GM18870 (cell line): ENCODE results near the gene TADA1.
"Not testable (repeated sequence)": the region's sequence is repeated elsewhere in the genome, so short reads cannot be mapped to it uniquely, and the experiment has no call there.

ENCODE experiments used
- ATAC-seq: cut with Tn5 transposase; IDR thresholded peaks from one replicate; pipeline ENCODE4 v1.9.1; 2021; ENCODE audit warnings: moderate library complexity; ENCODE audit not compliant: unreplicated experiment

TADA1 gene

DNA sequence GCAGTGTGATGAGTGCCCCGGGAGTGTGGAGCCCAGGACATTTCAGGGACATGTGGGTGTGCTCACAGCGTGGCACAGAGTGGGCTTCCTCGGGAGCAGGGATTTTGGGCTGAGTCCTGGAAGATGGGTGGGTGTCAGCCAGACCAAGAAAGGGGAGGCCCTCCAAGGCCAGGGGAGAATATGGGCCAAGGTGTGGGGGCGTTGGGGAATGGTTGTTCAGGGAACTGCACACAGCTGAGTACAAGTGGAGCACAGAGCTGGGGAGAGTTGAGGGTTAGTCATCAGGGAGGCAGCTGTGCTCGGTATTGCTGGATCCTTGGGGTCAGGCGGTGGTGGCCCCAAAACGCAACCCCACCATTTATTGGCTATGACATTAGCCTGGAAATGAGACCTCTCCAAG, 31.3 kb downstream of the TADA1 start:
- ATAC-seq = no peak

DNA sequence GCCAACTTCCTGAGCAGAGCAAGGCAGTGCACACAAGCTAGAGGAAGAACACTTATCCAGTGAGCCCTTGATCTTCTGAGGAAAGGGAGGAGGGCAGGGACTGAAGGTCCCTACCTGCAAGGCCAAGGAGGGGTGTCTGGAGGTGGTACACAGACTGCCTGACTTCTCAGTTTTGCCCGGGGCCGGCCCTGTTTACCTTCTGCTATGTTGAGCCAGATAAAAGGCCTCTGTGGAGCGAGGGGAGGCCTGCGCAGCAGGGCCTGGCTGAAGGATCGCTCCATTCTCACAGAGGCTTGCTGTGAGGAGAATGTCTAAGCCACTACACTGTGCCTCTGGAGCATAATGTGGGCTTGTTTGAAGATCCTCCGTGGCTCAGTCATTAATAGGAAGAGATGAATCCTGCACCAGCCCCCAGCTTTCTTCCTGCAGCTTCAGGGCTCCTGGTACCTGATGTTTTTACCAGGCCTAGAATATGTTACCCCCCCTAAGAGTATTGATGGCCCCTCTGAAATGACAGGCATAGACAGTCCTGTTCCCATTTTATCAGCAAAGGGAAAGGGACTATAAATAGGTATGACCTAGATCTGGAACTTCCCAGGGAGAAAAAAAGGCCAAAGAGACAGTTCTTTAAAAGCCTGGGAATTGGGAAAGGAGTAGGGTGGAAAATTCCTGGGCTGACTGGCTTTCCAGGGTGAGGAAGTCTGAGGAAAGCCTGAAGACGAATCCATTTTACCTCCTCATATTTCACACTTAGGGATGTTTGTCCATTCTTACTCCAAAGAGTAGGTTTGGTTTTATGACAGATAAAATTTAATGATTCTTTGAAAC, 32.1 kb downstream of the TADA1 start:
- no peak for ATAC-seq

DNA sequence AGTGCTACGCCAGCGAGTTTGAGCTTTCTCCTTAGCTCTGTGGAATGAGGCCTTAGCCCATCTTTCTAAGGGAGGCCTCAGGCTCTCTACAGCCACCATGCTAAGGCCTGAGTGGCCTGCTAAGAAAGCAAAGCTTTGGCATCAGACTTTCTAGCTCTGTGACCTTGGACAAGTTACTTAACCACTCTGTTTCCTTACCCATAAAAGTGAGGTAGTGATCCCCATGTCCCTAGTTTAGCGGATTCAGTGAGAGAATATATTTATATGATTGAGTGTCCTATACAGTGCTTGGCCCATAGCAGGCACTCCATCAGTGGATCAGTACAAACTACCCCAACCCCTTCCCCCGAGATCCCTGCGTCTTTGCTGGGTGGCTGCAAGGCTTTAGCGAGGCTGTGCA, 32.7 kb downstream of the TADA1 start:
- ATAC-seq = no peak

DNA sequence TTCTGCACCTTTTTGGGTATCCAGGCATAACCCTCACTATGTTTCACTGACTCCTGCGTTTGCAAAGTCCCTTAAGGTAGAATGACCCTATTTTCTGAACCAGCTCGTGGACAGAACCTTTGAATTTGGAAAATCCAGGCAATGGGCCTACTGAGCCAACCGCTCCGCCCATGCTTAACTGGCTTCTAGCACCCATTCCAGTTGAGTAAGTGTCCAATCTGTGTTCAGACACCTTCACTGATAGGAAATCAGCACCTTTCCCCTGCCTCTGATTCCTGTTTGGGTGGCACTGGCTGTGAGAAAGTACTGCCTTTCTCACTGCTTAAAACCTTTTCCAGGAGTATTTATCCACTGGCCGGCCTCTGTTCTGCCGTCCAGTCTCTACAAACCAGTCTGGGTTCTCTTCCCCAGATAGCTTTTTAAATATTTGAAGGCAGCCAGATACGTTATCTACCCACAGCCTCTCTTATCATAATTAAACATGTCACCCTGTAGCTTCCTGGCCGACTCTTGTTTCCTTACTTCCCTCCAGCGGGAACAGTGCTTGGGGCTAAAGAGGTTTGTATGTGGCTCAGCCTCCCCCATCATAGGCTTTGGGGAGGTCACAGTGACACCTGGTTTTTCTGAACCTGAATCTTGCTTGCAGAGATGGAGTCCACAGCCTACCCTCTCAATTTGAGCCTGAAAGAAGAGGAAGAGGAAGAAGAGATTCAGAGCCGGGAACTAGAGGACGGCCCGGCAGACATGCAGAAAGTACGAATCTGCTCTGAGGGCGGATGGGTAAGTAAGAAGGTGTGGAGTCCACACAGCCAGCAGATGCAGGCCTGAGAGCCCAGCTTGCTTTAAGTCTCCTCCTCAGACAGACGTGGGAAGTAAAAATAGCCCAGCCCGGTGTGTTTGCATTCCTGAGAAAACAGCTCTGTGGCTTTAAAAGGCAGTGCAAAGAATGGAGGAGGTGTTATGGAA, 35.5 kb downstream of the TADA1 start:
- no peak for ATAC-seq

DNA sequence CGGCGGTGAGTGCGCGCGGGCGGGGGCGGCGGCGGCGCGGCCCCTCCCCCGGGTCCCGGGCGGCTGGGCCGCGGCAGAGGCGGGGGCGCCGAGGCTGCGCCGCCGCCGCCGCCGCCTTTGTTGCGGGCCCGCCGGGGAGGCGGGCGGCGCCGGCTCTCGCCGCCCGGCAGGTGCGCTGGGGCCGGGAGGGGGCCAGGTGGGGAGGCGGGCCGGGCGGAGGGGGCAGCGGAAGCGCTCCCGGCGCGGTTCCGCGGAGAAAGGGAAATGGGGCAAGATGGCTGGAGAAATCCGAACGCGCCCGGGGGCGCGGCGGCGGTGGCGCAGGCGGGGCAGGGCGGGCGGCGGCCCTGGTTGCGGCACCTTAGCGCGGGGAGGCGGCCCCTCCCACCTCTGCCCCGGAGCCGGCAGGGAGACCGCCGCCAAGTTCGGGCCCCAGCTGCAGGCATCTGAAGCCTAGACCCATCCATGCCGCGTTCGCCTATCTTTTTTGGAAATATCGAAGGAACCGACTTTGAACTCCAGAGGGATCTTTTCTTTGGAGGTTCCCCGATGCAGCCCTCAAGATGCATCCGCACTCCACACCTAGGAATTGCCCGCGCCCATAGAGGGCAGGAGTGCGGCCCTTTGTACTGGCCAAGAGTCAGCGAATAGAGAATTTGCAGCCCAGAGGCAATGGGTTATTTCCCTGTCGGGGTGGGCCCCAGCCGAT, 36.3 kb downstream of the TADA1 start:
- ATAC-seq = no peak

DNA sequence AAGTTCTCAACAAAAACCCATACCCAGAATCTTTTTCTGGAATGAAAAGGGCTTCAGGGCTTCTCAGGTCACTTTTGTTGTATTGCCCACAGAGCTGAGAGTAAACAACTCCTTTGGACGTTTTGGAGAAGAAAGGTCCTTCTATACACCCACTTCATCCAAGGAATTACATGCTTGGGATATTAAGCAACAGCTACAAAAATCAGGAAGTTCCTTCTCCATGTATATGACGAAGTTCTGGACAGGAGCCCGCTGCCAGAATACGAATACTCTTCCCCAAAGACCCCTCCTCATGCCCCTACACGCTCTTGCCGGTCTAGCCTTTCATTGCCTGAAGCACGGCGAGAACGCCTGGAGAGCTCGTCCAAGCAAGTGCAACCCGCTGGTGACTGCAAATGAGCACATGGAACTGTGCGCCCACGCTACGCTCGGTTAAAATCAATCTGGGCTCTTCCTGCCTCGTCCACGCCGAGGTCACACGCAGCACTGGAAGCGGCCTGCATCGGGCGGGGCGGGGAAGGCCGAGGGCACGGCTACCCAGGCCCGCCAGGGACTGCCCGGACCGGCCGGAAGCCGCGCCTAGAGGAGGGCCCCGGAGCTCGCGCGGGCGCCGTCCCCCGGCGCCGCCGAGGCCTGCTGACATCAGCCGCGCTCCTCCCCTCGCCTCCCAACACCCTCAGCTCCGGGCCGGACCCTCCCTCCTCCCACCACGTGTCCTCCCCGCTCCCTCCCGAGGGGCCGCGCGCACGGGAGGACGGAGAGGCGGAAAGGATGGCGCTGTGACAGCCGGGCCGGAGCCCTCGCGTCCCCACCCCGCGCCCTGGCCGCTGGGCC, 37.1 kb downstream of the TADA1 start, which contains the start of gene POGK:
TSS of gene POGK (plus strand) at position 710 of the 834 bp plus-strand sequence. CDS start 1,482 bp downstream, outside the sequence.
- ATAC-seq = peak; percentile 84

DNA sequence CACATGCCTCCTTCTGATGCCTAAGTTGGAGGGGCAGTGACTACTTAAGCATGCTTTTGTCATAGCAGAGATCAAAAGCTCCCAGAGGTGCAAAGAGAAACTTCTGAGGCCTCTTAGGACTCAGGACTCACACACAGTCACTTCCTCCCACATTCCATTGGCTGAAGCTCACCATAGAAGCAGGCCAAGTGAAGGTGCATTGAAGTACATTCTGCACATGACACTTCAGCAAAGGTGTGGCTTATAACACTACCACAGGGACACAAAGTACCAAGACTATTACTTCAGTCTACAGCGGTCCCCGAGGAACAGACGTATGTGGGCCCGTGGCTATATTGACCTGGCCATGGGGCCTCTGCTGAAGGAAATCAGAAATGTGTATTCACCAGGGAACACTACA, 39.3 kb downstream of the TADA1 start:
- ATAC-seq = no peak

DNA sequence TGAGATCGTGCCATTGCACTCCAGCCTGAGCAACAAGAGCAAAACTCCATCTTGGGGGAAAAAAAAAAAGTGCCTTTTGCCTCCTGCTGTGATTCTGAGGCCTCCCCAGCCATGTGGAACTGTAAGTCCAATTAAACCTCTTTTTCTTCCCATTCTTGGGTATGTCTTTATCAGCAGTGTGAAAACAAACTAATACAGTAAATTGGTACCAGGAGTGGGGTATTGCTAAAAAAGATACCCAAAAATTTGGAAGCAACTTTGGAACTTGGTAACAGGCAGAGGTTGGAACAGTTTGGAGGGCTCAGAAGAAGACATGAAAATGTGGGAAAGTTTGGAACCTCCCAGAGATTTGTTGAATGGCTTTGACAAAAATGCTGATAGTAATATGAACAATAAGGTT, 46.3 kb downstream of the TADA1 start:
- not testable (repeated sequence) for ATAC-seq

DNA sequence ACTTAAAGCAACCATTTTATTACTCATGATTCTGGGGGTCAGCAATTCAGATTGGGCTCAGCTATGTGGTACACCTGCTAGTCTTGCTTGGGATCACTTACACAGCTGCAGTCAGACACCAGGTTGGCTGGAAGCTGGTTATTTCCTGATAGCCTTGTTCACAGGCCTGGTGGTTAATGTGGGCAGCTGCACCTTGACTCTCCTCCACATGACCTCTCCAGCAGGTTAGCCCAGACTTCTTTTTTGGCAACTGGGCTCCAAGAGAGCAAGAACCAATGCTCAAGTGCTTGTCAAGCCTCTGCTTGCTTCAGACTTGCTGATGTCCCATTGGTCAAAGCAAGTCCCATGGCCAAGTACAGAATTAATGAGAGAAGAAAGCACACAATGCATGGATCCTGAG, 48.6 kb downstream of the TADA1 start:
- ATAC-seq = no peak

DNA sequence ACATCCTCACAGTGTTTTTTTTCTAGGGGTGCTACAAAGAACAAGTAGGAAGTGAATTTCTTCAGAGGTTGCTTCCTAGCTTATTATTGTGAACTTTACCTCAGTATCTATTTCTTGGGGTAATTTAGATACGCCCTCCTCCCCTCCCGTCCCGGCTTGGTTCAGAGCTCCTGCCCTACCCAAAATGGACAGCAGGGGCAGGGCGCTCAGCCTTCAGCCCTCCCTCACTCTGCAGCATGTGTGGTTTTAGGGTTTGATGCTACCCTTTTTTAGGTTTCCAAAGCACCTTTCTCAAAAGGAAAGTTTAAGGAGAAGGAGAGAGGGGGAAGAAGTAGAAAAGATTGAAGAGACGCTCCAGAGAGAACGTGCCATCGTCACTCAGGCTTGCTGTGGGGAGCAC, 53.7 kb downstream of the TADA1 start:
- ATAC-seq = no peak

DNA sequence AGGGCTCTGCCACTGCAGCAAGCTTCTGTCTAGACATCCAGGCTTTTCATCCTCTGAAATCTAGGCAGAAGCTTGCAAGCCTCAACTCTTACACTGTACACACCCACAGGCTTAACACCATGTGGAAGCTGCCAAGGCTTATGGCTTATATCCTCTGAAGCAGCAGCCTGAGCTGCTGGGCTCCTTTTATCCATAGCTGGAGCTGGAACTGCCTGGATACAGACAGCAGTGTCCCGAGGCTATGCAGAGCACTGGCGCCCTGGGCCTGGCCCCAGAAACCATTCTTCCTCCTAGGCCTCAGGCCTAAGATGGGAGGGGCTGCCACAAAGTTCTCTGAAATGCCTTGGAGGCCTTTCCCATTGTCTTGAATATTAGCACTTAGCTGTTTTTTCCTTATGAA, 56.1 kb downstream of the TADA1 start:
- ATAC-seq = no peak

DNA sequence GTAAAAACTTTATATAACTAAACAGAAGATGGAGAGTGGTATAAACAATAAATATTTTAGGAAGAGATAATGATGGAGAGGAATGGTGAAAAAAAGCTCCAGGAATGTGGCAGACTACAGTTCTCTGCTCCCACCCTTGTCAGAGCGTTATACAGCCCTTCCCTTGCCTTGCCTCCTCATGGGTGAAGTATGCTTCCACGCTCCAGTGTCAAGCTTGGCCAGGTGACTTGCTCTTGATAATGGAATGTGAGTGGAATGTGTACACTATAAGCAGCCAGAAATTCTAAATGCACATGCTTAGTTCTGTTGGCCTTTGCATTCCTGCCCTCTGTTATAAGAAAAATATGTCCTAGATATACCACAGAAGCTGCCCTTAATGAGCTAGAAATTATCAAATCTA, 61.5 kb downstream of the TADA1 start:
- ATAC-seq = no peak

DNA sequence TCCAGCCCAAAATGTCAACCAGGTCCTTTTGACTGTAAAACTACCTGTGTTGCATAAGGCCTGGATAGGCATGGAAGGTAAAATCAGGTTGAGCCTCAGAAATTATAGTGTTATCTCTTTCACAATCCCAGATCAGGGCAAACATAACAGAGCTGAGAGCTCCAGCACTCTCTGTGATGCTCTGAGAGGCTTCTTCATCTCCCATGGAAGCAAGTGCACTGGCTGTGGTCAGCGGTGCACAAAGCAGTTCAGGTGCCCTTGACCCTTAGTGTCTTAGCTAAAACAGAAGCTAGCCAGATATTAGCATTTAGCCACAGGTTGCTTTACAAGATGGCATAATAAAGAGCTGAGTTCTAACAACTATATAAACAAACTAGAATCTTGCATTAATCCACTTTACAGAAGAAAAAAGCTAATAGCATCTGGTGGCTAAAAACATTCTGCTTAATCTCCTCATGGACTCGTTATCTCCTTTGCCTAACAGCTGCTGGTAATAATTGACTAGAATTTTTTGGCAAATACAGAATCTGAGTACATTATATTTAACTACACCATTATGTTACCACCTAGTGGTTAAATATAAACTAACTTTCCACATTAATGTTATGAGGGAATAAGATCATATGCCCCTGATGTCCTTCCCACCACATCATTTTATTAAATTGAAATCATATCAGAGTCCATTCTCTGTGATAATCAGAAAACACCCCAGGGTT, 62.4 kb downstream of the TADA1 start:
- ATAC-seq = no peak

DNA sequence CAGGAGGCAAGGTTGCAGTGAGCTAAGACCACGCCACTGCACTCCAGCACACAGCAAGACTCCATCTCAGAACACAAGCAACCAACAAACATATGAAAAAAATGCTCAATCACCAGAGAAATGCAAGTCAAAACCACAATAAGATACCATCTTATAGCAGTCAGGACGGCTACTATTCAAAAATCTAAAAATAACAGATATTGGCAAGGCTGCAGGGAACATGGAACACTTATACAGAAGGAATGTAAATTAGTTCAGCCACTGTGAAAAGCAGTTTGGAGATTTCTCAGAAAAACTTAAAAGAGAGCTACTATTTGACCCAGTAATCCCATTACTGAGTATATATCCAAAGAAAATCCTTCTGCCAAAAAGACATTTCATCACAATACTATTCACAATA, 64.4 kb downstream of the TADA1 start:
- no peak for ATAC-seq

DNA sequence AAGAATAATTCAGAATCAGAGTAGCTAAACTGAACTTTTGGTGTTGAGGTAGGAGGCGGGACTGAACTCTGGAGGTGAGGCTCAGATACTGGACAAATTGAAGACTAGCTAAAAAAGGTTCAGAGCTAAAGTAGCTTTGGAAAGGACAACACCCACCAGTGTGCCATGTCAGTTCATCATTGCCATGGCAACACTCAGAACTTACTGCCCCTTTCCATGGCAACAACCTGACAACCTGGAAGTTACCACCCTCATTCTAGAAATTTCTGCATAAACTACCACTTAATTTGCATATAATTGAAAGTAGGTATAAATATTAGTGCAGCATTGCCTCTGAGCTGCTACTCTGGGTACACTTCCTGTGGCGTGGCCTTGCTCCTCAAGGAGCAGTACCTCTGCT, 67.1 kb downstream of the TADA1 start:
- ATAC-seq = no peak
